A549 (cell line): Measurements from ENCODE around the gene MAGEB1. TPM values are rescaled to one million over a fixed set of nuclear protein-coding genes. Genes with fewer than 3 reads are reported as not detected.

Experiments
- ATAC-seq, 2 experiments: fragments of 200-7000 bp in 1 of 2; fragments of >200 bp in 1 of 2; cut with Nextera tagmentation in 1 of 2; cut with Tn5 transposase in 1 of 2; 3 replicates each; pipeline versions ENCODE4 v1.8.0 to v1.9.1; 2018 to 2020; ENCODE audit warnings: mild to moderate bottlenecking in 1 of 2, moderate library complexity in 1 of 2
- CTCF ChIA-PET: fragments of 300-600 bp; sonication (Branson Sonifier 250); formaldehyde crosslinking; extraction: SDS; loops from one replicate; lab custom pipeline; 2021; ENCODE audit warnings: antibody characterized with exemption, inconsistent platforms; lab: Yijun Ruan, JAX
- POLR2A ChIA-PET: fragments of 350-600 bp; formaldehyde crosslinking; extraction: SDS; loops from one replicate; lab custom pipeline; 2021; ENCODE audit warnings: antibody characterized with exemption, inconsistent platforms; lab: Yijun Ruan, JAX
- DNase-seq, 2 experiments: peaks; one replicate each; pipeline versions ENCODE4 v3.0.0 to v3.0.0-alpha.2; 2011 to 2016; ENCODE audit warnings: low read depth in 1 of 2, low spot score in 1 of 2
- FAIRE-seq: peaks from 2 replicates; lab custom pipeline; 2011; peaks lifted over from hg19 to GRCh38; lab: Jason Lieb, UNC
- H3K27ac ChIP-seq, 2 experiments: fragments of >200 bp; sonication (Bioruptor Twin); formaldehyde crosslinking; 3 replicates each; pipeline ENCODE4 v1.5.1; 2016 to 2017
- H3K4me1 ChIP-seq: fragments of >200 bp; sonication (Bioruptor Twin); formaldehyde crosslinking; 3 replicates; pipeline ENCODE4 v1.6.1; 2016
- H3K4me2 ChIP-seq: fragments of >200 bp; sonication (Bioruptor Twin); formaldehyde crosslinking; 3 replicates; pipeline ENCODE4 v1.6.1; 2016
- H3K4me3 ChIP-seq: fragments of >200 bp; sonication (Bioruptor Twin); formaldehyde crosslinking; 3 replicates; pipeline ENCODE4 v1.5.1; 2016
- H3K9me3 ChIP-seq: fragments of >200 bp; sonication (Bioruptor Twin); formaldehyde crosslinking; 3 replicates; pipeline ENCODE4 v1.6.1; 2016
- CHD2 ChIP-seq: fragments of 150-350 bp; IDR thresholded peaks from 2 replicates; pipeline ENCODE4 v1.6.1; 2014; ENCODE audit warnings: low read length; ENCODE audit not compliant: partially characterized antibody
- EHMT2 ChIP-seq: fragments of 200-600 bp; sonication (generic); IDR thresholded peaks from 2 replicates; pipeline ENCODE4 v1.6.1; 2016; ENCODE audit warnings: antibody characterized with exemption, low read depth, mild to moderate bottlenecking, moderate library complexity
- FOSB ChIP-seq: fragments of 250-450 bp; sonication (Bioruptor Pico); IDR thresholded peaks from 2 replicates; pipeline ENCODE4 v1.5.0; 2020; ENCODE audit warnings: mild to moderate bottlenecking, moderate library complexity
- FOSL2 ChIP-seq, 2 experiments: fragments of 450-650 bp in 1 of 2; fragments of >200 bp in 1 of 2; sonication (Bioruptor Twin) in 1 of 2; formaldehyde crosslinking; IDR thresholded peaks; 2 replicates each; pipeline versions ENCODE4 v1.5.0 to v1.6.1; 2016 to 2020; ENCODE audit warnings: mild to moderate bottlenecking in 1 of 2, moderate library complexity in 1 of 2
- JUNB ChIP-seq: fragments of >200 bp; sonication (Bioruptor Twin); formaldehyde crosslinking; IDR thresholded peaks from 2 replicates; pipeline ENCODE4 v1.6.1; 2016
- MYC ChIP-seq: IDR thresholded peaks from 2 replicates; pipeline ENCODE4 v1.6.1; 2012; ENCODE audit warnings: mild to moderate bottlenecking, inconsistent platforms, low read length, improper control_type of control experiment, borderline replicate concordance
- NFE2L2 ChIP-seq: fragments of 150-350 bp; conservative IDR thresholded peaks from 2 replicates; pipeline ENCODE4 v1.6.1; 2014; ENCODE audit warnings: low read length
- NPAS2 ChIP-seq: fragments of 250-450 bp; sonication (Bioruptor Pico); IDR thresholded peaks from 2 replicates; pipeline ENCODE4 v1.8.0; 2022; ENCODE audit warnings: mild to moderate bottlenecking, moderate library complexity, borderline replicate concordance
- NR3C1 ChIP-seq: fragments of >200 bp; sonication (Bioruptor Twin); formaldehyde crosslinking; IDR thresholded peaks from 3 replicates; pipeline ENCODE4 v1.6.1; 2017
- POLR2A ChIP-seq: IDR thresholded peaks from 2 replicates; pipeline ENCODE4 v1.6.1; 2012; ENCODE audit warnings: mild to moderate bottlenecking, low read length
- POLR2AphosphoS2 ChIP-seq: conservative IDR thresholded peaks from 2 replicates; pipeline ENCODE4 v1.6.1; 2012; ENCODE audit warnings: low read length, improper control_type of control experiment, inconsistent platforms
- RCOR1 ChIP-seq: fragments of 150-350 bp; IDR thresholded peaks from 2 replicates; pipeline ENCODE4 v1.6.1; 2014; ENCODE audit warnings: antibody characterized with exemption, low read length, low read depth
- RNF2 ChIP-seq: fragments of 200-600 bp; sonication (generic); IDR thresholded peaks from 2 replicates; pipeline ENCODE4 v1.6.1; 2016; ENCODE audit warnings: low read depth, mild to moderate bottlenecking, antibody characterized with exemption, moderate library complexity, borderline replicate concordance
- SMC3 ChIP-seq: fragments of >200 bp; sonication (Bioruptor Twin); formaldehyde crosslinking; IDR thresholded peaks from 3 replicates; pipeline ENCODE4 v1.6.1; 2018; ENCODE audit warnings: inconsistent platforms
- WGBS: methylation state at CpG from one replicate; pipeline ENCODE4 v1.1.6; 2017; ENCODE audit errors: missing lambda C conversion rate; 5-methylcytosine and 5-hydroxymethylcytosine counted together
- polyA plus RNA-seq, 4 experiments: library from polyadenylated mRNA; depleted of rRNA in 3 of 4; stranded (reverse); fragments of >200 nt; fragmentation: RNase III in 1 of 4; extraction: RNeasy Plus Mini Kit Qiagen cat#74134 plus additional on column Dnase treatment in 1 of 4; gene quantifications; 2 replicates in 3 of 4; 3 replicates in 1 of 4; pipeline ENCODE4 v1.2.3, GENCODE V29; 2011 to 2017
- TF ChIP-seq, protein P1 (sequence below): IDR thresholded peaks from 2 replicates; pipeline ENCODE4 v1.6.1; 2012
- TF ChIP-seq, protein P2 (sequence below): fragments of 250-450 bp; sonication (Bioruptor Pico); IDR thresholded peaks from 2 replicates; pipeline ENCODE4 v1.5.0; 2021; ENCODE audit warnings: mild to moderate bottlenecking, moderate library complexity, borderline replicate concordance
- TF ChIP-seq, protein P3 (sequence below): fragments of 450-650 bp; IDR thresholded peaks from 2 replicates; pipeline ENCODE4 v1.6.1; 2014; ENCODE audit warnings: antibody characterized with exemption
- TF ChIP-seq, protein P4 (sequence below): fragments of 250-450 bp; sonication (Bioruptor Pico); IDR thresholded peaks from 2 replicates; pipeline ENCODE4 v1.5.0; 2020; ENCODE audit warnings: low read depth, mild to moderate bottlenecking, moderate library complexity

MAGEB1 gene
- polyA plus RNA-seq, 2 of the 4 experiments (the other 2 are of a cell fraction): not detected

DNA sequence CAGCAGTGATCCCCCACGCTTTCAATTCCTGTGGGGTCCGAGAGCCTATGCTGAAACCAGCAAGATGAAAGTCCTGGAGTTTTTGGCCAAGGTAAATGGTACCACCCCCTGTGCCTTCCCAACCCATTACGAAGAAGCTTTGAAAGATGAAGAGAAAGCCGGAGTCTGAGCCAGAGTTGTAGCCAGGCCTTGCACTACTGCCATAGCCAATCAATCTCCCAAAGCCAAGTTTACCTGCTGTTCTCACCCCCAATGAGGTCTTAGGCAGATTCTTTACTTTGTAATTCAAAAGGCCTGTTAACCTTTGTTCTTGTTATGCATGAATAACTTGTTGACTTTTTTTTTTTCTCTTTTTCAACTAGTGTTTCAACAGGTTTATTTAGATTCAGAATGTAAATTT is 27.6 kb upstream of the MAGEB1 start:
- no peak overlapping the region for H3K4me2 ChIP-seq
- ChIA-PET POLR2A (no interaction called here), CTCF (no interaction called here)
- no peak for TF ChIP-seq MYC
- TF ChIP-seq NPAS2 (CRISPR knock-in tag): no peak
- TF ChIP-seq, protein P1, sequence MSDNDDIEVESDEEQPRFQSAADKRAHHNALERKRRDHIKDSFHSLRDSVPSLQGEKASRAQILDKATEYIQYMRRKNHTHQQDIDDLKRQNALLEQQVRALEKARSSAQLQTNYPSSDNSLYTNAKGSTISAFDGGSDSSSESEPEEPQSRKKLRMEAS: no peak
- no peak for TF ChIP-seq SMC3
- no peak for TF ChIP-seq FOSB
- no peak for TF ChIP-seq EHMT2
- TF ChIP-seq, protein P2, sequence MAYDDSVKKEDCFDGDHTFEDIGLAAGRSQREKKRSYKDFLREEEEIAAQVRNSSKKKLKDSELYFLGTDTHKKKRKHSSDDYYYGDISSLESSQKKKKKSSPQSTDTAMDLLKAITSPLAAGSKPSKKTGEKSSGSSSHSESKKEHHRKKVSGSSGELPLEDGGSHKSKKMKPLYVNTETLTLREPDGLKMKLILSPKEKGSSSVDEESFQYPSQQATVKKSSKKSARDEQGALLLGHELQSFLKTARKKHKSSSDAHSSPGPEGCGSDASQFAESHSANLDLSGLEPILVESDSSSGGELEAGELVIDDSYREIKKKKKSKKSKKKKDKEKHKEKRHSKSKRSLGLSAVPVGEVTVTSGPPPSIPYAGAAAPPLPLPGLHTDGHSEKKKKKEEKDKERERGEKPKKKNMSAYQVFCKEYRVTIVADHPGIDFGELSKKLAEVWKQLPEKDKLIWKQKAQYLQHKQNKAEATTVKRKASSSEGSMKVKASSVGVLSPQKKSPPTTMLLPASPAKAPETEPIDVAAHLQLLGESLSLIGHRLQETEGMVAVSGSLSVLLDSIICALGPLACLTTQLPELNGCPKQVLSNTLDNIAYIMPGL: no peak
- DNase-seq: no peak
- WGBS: 81% methylated on average over 4 of the region's 4 CpGs
- no peak for FAIRE-seq
- H3K4me1 ChIP-seq: no peaks in the 10 kb centered on the region
- H3K4me3 ChIP-seq: no peak overlapping the region
- no peak for ATAC-seq
- no peak overlapping the region for H3K27ac ChIP-seq
- H3K9me3 ChIP-seq: no peaks in the 10 kb centered on the region

DNA sequence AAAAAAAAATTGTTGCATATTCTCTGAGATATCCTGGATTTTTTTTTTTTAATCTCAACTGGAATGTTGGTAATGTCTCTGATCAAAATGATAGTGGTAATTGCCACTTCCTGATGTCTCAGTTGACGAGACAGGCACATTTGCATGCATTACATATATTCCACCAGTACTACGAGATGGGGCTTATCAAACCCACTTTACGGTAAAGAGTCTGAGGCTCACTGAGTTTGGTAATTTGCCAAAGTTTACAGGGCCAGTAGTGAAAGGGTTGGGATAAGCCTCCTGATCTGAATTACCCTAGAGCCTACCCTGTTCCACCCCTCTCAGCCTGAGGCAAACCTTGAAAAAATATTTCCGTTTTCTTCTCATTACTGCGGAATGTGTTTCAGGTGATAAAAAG is 26.3 kb upstream of the MAGEB1 start:
- Histone ChIP-seq H3K4me1 (no peaks in the 10 kb centered on the region), H3K4me3 (no peak overlapping the region), H3K27ac (no peak overlapping the region), H3K4me2 (no peak overlapping the region), H3K9me3 (no peaks in the 10 kb centered on the region)
- WGBS: 83% methylated on average over 5 of the region's 5 CpGs
- CTCF ChIA-PET: no interaction called here
- no peak for DNase-seq
- no peak for FAIRE-seq
- POLR2A ChIA-PET: no interaction called here
- ATAC-seq: no peak
- TF ChIP-seq, protein P2: no peak
- TF ChIP-seq RNF2: no peak
- TF ChIP-seq NR3C1: no peak
- TF ChIP-seq CHD2: no peak
- no peak for TF ChIP-seq MYC
- no peak for TF ChIP-seq EHMT2
- TF ChIP-seq, protein P3, sequence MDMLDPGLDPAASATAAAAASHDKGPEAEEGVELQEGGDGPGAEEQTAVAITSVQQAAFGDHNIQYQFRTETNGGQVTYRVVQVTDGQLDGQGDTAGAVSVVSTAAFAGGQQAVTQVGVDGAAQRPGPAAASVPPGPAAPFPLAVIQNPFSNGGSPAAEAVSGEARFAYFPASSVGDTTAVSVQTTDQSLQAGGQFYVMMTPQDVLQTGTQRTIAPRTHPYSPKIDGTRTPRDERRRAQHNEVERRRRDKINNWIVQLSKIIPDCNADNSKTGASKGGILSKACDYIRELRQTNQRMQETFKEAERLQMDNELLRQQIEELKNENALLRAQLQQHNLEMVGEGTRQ: no peak
- TF ChIP-seq FOSB: no peak
- no peak for TF ChIP-seq JUNB
- no peak for TF ChIP-seq NFE2L2
- no peak for TF ChIP-seq RCOR1
- TF ChIP-seq, protein P4, sequence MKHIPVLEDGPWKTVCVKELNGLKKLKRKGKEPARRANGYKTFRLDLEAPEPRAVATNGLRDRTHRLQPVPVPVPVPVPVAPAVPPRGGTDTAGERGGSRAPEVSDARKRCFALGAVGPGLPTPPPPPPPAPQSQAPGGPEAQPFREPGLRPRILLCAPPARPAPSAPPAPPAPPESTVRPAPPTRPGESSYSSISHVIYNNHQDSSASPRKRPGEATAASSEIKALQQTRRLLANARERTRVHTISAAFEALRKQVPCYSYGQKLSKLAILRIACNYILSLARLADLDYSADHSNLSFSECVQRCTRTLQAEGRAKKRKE (CRISPR knock-in tag): no peak

DNA sequence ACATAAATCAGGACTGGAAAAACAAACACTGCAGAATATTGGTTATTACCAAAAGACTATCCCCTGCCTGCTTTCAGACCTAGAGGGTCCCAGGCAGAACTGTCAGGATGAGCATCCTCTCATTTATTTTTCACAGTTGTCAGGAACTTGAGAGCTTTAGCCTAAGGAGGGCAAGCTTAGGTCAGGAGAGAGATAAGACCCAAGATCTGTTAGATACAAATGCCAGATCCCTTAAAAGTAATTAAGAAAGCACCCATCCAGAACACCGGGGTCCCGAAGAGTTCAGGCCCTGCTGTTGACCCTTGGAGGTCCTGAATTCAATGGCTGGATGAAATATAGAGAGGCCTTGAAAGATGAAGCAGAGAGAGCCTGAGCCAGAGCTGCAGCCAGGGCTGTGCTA is 22.4 kb upstream of the MAGEB1 start:
- H3K4me2 ChIP-seq: no peak overlapping the region
- ChIA-PET CTCF (no interaction called here), POLR2A (no interaction called here)
- no peak overlapping the region for H3K4me3 ChIP-seq
- TF ChIP-seq POLR2A: no peak
- no peak for TF ChIP-seq RCOR1
- TF ChIP-seq FOSL2 (IDR thresholded peaks at IDR 0.05): no peak
- TF ChIP-seq FOSL2 (CRISPR knock-in tag; IDR thresholded peaks at IDR 0.05): no peak
- no peak for TF ChIP-seq POLR2AphosphoS2
- DNase-seq: no peak
- no peak overlapping the region for H3K27ac ChIP-seq
- ATAC-seq: no peak
- no peaks in the 10 kb centered on the region for H3K9me3 ChIP-seq
- no peaks in the 10 kb centered on the region for H3K4me1 ChIP-seq
- 0% methylated on average over 2 of the region's 2 CpGs for WGBS
- no peak for FAIRE-seq
